Measurements from ENCODE around the gene SLIT1. TPM values are rescaled to one million over a fixed set of nuclear protein-coding genes. Genes with fewer than 3 reads are reported as not detected.
A peak's percentile ranks its signal among the peaks of the same experiment; 100 is the strongest.

The SLIT1 gene
- total and polyA plus RNA-seq, 2 of the 8 experiments (the other 6 are each of a cell fraction or from before 2014, with no cell fraction given) = 0.70 to 0.88 TPM

DNA sequence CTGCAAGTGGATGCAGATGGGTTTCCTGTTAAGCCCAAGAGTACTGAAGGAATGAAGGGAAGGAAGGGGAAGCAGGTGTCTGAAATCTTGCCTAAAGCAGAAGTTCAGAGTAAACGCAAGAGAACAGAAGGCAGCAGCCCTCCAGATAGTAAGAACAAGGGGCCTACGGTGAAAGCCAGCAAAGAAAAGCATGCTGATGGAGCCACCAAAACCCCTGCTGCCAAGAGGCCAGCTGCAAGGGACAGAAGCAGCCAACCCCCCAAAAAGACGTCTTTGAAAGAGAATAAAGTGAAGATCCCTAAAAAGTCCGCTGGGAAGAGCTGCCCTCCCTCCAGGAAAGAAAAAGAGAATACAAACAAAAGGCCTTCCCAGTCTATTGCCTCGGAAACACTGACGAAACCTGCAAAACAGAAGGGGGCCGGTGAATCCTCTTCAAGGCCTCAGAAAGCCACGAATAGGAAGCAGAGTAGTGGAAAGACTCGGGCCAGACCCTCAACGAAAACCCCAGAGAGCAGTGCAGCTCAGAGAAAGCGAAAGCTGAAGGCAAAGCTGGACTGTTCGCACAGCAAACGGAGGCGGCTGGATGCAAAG is 201.1 kb downstream of the SLIT1 start (continued):
- TF ChIP-seq, protein P1, sequence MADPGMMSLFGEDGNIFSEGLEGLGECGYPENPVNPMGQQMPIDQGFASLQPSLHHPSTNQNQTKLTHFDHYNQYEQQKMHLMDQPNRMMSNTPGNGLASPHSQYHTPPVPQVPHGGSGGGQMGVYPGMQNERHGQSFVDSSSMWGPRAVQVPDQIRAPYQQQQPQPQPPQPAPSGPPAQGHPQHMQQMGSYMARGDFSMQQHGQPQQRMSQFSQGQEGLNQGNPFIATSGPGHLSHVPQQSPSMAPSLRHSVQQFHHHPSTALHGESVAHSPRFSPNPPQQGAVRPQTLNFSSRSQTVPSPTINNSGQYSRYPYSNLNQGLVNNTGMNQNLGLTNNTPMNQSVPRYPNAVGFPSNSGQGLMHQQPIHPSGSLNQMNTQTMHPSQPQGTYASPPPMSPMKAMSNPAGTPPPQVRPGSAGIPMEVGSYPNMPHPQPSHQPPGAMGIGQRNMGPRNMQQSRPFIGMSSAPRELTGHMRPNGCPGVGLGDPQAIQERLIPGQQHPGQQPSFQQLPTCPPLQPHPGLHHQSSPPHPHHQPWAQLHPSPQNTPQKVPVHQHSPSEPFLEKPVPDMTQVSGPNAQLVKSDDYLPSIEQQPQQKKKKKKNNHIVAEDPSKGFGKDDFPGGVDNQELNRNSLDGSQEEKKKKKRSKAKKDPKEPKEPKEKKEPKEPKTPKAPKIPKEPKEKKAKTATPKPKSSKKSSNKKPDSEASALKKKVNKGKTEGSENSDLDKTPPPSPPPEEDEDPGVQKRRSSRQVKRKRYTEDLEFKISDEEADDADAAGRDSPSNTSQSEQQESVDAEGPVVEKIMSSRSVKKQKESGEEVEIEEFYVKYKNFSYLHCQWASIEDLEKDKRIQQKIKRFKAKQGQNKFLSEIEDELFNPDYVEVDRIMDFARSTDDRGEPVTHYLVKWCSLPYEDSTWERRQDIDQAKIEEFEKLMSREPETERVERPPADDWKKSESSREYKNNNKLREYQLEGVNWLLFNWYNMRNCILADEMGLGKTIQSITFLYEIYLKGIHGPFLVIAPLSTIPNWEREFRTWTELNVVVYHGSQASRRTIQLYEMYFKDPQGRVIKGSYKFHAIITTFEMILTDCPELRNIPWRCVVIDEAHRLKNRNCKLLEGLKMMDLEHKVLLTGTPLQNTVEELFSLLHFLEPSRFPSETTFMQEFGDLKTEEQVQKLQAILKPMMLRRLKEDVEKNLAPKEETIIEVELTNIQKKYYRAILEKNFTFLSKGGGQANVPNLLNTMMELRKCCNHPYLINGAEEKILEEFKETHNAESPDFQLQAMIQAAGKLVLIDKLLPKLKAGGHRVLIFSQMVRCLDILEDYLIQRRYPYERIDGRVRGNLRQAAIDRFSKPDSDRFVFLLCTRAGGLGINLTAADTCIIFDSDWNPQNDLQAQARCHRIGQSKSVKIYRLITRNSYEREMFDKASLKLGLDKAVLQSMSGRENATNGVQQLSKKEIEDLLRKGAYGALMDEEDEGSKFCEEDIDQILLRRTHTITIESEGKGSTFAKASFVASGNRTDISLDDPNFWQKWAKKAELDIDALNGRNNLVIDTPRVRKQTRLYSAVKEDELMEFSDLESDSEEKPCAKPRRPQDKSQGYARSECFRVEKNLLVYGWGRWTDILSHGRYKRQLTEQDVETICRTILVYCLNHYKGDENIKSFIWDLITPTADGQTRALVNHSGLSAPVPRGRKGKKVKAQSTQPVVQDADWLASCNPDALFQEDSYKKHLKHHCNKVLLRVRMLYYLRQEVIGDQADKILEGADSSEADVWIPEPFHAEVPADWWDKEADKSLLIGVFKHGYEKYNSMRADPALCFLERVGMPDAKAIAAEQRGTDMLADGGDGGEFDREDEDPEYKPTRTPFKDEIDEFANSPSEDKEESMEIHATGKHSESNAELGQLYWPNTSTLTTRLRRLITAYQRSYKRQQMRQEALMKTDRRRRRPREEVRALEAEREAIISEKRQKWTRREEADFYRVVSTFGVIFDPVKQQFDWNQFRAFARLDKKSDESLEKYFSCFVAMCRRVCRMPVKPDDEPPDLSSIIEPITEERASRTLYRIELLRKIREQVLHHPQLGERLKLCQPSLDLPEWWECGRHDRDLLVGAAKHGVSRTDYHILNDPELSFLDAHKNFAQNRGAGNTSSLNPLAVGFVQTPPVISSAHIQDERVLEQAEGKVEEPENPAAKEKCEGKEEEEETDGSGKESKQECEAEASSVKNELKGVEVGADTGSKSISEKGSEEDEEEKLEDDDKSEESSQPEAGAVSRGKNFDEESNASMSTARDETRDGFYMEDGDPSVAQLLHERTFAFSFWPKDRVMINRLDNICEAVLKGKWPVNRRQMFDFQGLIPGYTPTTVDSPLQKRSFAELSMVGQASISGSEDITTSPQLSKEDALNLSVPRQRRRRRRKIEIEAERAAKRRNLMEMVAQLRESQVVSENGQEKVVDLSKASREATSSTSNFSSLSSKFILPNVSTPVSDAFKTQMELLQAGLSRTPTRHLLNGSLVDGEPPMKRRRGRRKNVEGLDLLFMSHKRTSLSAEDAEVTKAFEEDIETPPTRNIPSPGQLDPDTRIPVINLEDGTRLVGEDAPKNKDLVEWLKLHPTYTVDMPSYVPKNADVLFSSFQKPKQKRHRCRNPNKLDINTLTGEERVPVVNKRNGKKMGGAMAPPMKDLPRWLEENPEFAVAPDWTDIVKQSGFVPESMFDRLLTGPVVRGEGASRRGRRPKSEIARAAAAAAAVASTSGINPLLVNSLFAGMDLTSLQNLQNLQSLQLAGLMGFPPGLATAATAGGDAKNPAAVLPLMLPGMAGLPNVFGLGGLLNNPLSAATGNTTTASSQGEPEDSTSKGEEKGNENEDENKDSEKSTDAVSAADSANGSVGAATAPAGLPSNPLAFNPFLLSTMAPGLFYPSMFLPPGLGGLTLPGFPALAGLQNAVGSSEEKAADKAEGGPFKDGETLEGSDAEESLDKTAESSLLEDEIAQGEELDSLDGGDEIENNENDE (IDR thresholded peaks at IDR 0.05; ENCODE audit: insufficient replicate concordance, low read length) = peak; percentile 54
- TF ChIP-seq ASH2L (IDR thresholded peaks at IDR 0.05; ENCODE audit: low read length) = peak; percentile 26

All from H1 (cell line).